Eye (tissue), 1 donor: ENCODE results near the gene PEX12.
"Not testable (repeated sequence)": the region's sequence is repeated elsewhere in the genome, so short reads cannot be mapped to it uniquely, and the experiment has no call there.

Source experiments
- DNase-seq: peaks from one replicate; pipeline ENCODE4 v3.0.0-alpha.2; 2015

Gene PEX12

GRCh38 chr17:35535406-35535805 lies 43.0 kb downstream of the PEX12 start:
- not testable (repeated sequence) for DNase-seq

- DNase-seq: no peak
Observed at GRCh38 chr17:35534576-35535093, 43.7 kb downstream of the PEX12 start.

- no peak for DNase-seq
Observed at GRCh38 chr17:35531160-35531559, 47.2 kb downstream of the PEX12 start.

GRCh38 chr17:35529866-35530265 lies 48.5 kb downstream of the PEX12 start:
- DNase-seq: no peak

- DNase-seq: not testable (repeated sequence)
Observed at GRCh38 chr17:35529326-35529725, 49.0 kb downstream of the PEX12 start.
